ENCODE results near the gene ADAMTS19.

Gene ADAMTS19

GRCh38 chr5:129500101-129500500, 40.0 kb downstream of the ADAMTS19 start:
- TF ChIP-seq GATA2 (IDR thresholded peaks at IDR 0.05; ENCODE audit: low read depth, low read length) (no peak), GATA3 (IDR thresholded peaks at IDR 0.05; ENCODE audit: low read depth, low read length) (no peak)

DNA sequence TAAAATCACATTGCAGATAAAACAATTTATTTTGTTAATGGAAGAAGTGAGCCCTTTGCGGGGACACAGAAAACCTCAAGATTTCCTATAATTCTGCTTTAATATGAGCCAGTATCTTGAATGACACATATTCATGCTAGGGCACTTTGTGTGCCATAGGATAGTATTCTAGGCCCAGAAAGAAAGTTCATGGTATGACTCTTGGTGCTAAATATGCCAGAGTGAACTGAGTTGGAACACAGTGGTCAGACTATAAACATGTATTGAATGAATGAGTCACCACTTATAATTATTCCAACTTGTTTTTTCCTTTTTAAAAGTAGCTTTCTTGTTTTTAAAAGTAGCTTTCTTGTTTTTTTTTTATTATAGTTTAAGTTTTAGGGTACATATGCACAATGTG, 46.0 kb downstream of the ADAMTS19 start:
- TF ChIP-seq GATA2 (IDR thresholded peaks at IDR 0.05; ENCODE audit: low read depth, low read length) = no peak
- no peak for TF ChIP-seq GATA3 (IDR thresholded peaks at IDR 0.05; ENCODE audit: low read depth, low read length)

DNA sequence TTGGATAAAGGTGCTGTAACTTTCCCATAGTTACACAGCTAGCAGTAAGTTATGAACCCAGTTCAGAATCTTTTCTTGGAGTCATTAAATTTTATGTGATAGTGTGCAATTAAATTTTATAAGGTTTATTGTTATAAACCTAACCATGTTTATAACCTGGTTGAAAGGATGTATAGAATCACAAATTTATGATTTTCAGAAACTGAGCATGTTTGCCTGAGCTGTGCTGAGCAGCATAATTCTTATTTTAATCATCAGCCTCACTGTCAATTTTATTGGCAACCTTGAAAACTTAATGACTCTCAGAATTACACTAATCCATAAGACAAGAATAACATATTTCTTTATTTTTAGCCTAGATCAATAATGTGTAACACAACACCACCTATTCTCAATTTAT, 46.9 kb downstream of the ADAMTS19 start:
- TF ChIP-seq GATA2 (IDR thresholded peaks at IDR 0.05; ENCODE audit: low read depth, low read length) (no peak), GATA3 (IDR thresholded peaks at IDR 0.05; ENCODE audit: low read depth, low read length) (no peak)

DNA sequence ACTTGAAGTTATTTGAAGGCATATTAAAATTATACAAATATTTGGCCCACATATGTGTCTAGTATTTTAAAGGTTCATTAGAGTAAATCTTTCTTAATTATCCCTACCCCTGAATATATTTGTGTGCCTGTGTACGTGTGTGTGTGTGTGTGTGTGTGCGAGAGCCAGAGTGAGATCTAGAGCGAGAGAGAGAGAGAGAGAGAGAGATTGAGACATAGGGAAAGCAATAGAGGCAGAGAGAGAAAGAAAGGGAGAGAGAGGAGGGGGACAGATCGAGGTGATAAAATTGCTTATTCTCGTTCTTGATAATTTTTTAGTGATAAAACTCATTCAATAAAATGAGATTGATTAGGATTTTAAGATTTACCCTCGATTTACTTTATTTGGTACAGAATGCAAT, 47.4 kb downstream of the ADAMTS19 start:
- TF ChIP-seq GATA3 (IDR thresholded peaks at IDR 0.05; ENCODE audit: low read depth, low read length) (no peak), GATA2 (IDR thresholded peaks at IDR 0.05; ENCODE audit: low read depth, low read length) (no peak)

GRCh38 chr5:129508606-129509005, 48.5 kb downstream of the ADAMTS19 start:
- TF ChIP-seq GATA3 (IDR thresholded peaks at IDR 0.05; ENCODE audit: low read depth, low read length) (no peak), GATA2 (IDR thresholded peaks at IDR 0.05; ENCODE audit: low read depth, low read length) (no peak)

GRCh38 chr5:129509363-129509975, 49.4 kb downstream of the ADAMTS19 start:
- TF ChIP-seq GATA2 (IDR thresholded peaks at IDR 0.05; ENCODE audit: low read depth, low read length) = no peak
- no peak for TF ChIP-seq GATA3 (IDR thresholded peaks at IDR 0.05; ENCODE audit: low read depth, low read length)

- TF ChIP-seq GATA3 (IDR thresholded peaks at IDR 0.05; ENCODE audit: low read depth, low read length) = no peak
- no peak for TF ChIP-seq GATA2 (IDR thresholded peaks at IDR 0.05; ENCODE audit: low read depth, low read length)
These were observed 51.2 kb downstream of the ADAMTS19 start for GRCh38 chr5:129511291-129511690.

DNA sequence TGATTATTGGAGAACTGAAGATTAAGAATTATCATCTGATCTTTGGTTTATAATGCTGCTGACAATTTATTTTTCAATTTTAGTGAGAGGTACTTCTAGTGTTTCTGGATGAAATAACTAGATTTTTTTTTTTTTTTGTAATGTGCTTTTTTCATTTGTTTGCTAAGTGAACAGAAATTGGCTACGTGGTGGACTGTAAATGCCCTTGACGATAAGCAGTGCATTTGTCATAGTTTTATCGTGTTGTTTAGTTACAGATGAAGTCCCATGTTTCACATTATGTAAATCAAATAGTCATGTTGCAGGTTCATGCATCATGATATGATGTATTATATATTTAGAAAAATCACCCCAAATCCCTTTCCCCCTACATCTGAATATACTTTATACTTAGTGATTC, 81.0 kb downstream of the ADAMTS19 start:
- TF ChIP-seq GATA3 (IDR thresholded peaks at IDR 0.05; ENCODE audit: low read depth, low read length) = no peak
- TF ChIP-seq GATA2 (IDR thresholded peaks at IDR 0.05; ENCODE audit: low read depth, low read length) = no peak

GRCh38 chr5:129541648-129542251, 81.7 kb downstream of the ADAMTS19 start:
- no peak for TF ChIP-seq GATA2 (IDR thresholded peaks at IDR 0.05; ENCODE audit: low read depth, low read length)
- no peak for TF ChIP-seq GATA3 (IDR thresholded peaks at IDR 0.05; ENCODE audit: low read depth, low read length)

DNA sequence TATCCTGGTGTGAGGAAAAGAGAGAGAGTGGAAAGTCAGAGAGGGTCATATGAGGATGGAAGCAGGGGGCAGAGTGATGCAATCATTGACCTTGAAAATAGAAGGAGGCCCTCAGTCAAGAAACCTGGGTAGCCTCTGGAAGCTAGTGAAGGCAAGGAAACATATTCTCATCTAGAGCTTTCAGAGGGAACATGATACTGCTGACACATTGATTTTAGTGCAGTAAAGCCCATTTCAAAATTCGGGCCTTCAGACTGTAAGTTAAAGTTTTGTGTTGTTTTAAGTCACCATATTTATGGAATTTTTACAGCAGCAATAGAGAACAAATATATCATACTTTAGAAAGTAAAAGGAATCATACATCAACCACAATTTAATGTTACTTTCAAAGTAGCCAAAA, 87.0 kb downstream of the ADAMTS19 start:
- TF ChIP-seq GATA2 (IDR thresholded peaks at IDR 0.05; ENCODE audit: low read depth, low read length) (no peak), GATA3 (IDR thresholded peaks at IDR 0.05; ENCODE audit: low read depth, low read length) (no peak)

DNA sequence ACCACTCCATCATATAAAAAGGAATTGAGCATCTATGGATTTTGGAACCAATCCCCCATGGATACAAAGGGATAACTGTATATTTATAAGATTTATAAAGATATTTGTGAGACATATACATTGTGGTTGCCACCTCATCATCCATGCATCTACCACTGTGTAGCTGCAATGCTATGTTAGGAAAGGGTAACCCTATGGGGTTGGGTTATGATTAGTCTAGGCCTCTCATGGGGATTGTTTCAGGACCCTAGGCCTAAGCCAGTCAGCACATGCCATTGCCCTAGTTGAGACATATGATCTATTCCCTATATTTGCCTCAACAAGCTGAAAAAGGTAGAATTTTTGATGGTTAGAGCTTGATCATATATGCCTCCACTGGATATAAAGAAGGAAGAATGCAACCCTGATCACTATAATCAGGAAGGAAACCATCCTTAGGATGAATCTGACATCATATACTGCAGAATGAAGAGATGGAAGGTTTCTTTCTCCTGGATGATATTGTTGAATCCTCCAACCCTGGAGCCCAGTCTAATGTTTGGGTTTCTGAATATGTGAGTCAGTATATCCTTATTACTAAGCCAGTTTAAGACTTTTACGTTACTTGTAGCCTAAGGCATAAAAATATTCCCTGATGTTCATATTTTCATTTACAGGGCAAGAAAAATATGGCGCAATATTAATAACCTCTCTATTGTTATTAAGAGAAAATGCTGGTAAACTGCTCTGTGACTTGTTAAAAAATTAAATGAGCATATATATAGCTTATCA, 94.2 kb downstream of the ADAMTS19 start:
- no peak for TF ChIP-seq GATA2 (IDR thresholded peaks at IDR 0.05; ENCODE audit: low read depth, low read length)
- no peak for TF ChIP-seq GATA3 (IDR thresholded peaks at IDR 0.05; ENCODE audit: low read depth, low read length)

- TF ChIP-seq GATA3 (IDR thresholded peaks at IDR 0.05; ENCODE audit: low read depth, low read length) (no peak), GATA2 (IDR thresholded peaks at IDR 0.05; ENCODE audit: low read depth, low read length) (no peak)
These were observed 103.5 kb downstream of the ADAMTS19 start for GRCh38 chr5:129563585-129563984.

DNA sequence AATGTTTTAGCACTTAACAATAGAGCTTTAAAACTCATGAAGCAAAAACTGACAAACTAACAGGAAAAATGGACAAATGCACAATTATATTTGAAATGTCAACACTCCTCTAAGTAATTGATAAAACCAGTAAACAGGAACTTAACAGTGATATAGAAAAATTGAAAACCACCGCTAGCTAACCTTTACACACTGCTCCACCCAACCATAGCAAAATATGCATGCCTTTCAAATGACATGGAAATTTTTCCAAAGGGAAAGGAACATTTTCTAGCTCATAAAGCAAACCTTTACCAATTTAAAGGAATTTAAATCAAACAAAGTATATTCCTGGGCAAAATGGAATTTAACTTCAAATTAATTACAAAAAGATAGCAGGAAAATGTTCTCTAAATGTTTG, 109.2 kb downstream of the ADAMTS19 start:
- TF ChIP-seq GATA3 (IDR thresholded peaks at IDR 0.05; ENCODE audit: low read depth, low read length) (no peak), GATA2 (IDR thresholded peaks at IDR 0.05; ENCODE audit: low read depth, low read length) (no peak)

GRCh38 chr5:129572060-129572459, 112.0 kb downstream of the ADAMTS19 start:
- no peak for TF ChIP-seq GATA3 (IDR thresholded peaks at IDR 0.05; ENCODE audit: low read depth, low read length)
- no peak for TF ChIP-seq GATA2 (IDR thresholded peaks at IDR 0.05; ENCODE audit: low read depth, low read length)

All from SH-SY5Y (cell line).